ENCODE results near the gene ATP5ME. TPM values are rescaled to one million over a fixed set of nuclear protein-coding genes. Genes with fewer than 3 reads are reported as not detected.
A peak's percentile ranks its signal among the peaks of the same experiment; 100 is the strongest.

ATP5ME gene
- total RNA-seq, 2 experiments from 2014 or later, result 109 to 126 TPM

- Mint-ChIP-seq H3K4me1 (ENCODE audit: low read depth) (peaks cover 4% of the 10 kb centered on the region), H3K9me3 (no peaks in the 10 kb centered on the region), H3K36me3 (ENCODE audit: low read depth) (peaks cover 9% of the 10 kb centered on the region), H3K27me3 (no peaks in the 10 kb centered on the region), H3K27ac (no peak overlapping the region), H3K4me3 (peak overlapping the region; percentile 11)
- H3K4me1 ChIP-seq (ENCODE audit: insufficient read depth, low read length), result peaks cover 42% of the 10 kb centered on the region
- H3K4me3 ChIP-seq (ENCODE audit: low read length), result no peak overlapping the region
- ChIA-PET CTCF (no interaction called here), POLR2A (interaction anchor here (0.6 kb wide), 1 partner anchor 232 kb away, joined by 3 read pairs; no protein-coding TSS in a partner anchor)
- H3K27ac ChIP-seq (ENCODE audit: low read depth in 1 of 2, low read length in 2 of 2), result no peak overlapping the region
- ATAC-seq (ENCODE audit: poor library complexity), result no peak
- no peaks in the 10 kb centered on the region for H3K9me3 ChIP-seq (ENCODE audit: control insufficient read depth in 1 of 2, insufficient read depth in 1 of 2, low read length in 2 of 2)
- H3K27me3 ChIP-seq (ENCODE audit: control insufficient read depth in 1 of 2, insufficient read depth in 2 of 2, low read length in 2 of 2), result no peaks in the 10 kb centered on the region
- intact Hi-C loops (cut with DNase I, micrococcal nuclease), result loop anchor here in 1 of 2 experiments (5.0 to 10.0 kb wide), 3 partner anchors 105 to 1327 kb away; partner anchors contain the start of genes IDUA and NELFA
- peaks cover under 1% of the 10 kb centered on the region for H3K36me3 ChIP-seq (ENCODE audit: insufficient read depth, low read length)
- no peak for TF ChIP-seq CTCF (IDR thresholded peaks at IDR 0.05)
- peak in 3 of 14 experiments; percentile 35 to 77 (median 61) for DNase-seq
Observed at GRCh38 chr4:677431-678293, 3.6 kb upstream of the ATP5ME start.

- no peak overlapping the region for H3K27ac ChIP-seq (ENCODE audit: low read depth in 1 of 2, low read length in 2 of 2)
- peaks cover 9% of the 10 kb centered on the region for H3K36me3 ChIP-seq (ENCODE audit: insufficient read depth, low read length)
- intact Hi-C loops (cut with DNase I, micrococcal nuclease), result loop anchor here in 1 of 2 experiments (5.0 to 10.0 kb wide), 3 partner anchors 105 to 1328 kb away; partner anchors contain the start of genes IDUA and NELFA
- no peak for TF ChIP-seq CTCF (IDR thresholded peaks at IDR 0.05)
- peaks cover 16% of the 10 kb centered on the region for H3K36me3 Mint-ChIP-seq (ENCODE audit: low read depth)
- no peak overlapping the region for H3K4me3 ChIP-seq (ENCODE audit: low read length)
- H3K4me1 ChIP-seq (ENCODE audit: insufficient read depth, low read length), result peaks cover 39% of the 10 kb centered on the region
- H3K27me3 Mint-ChIP-seq, result no peaks in the 10 kb centered on the region
- H3K27ac Mint-ChIP-seq, result no peak overlapping the region
- no peaks in the 10 kb centered on the region for H3K9me3 ChIP-seq (ENCODE audit: control insufficient read depth in 1 of 2, insufficient read depth in 1 of 2, low read length in 2 of 2)
- peaks cover 4% of the 10 kb centered on the region for H3K4me1 Mint-ChIP-seq (ENCODE audit: low read depth)
- POLR2A ChIA-PET, result interaction anchor here (4.7 kb wide), 1 partner anchor 12 kb away, joined by 64 read pairs; no protein-coding TSS in a partner anchor
- DNase-seq (peak in 1 of 14 experiments; percentile 30), ATAC-seq (ENCODE audit: poor library complexity) (no peak)
- no peaks in the 10 kb centered on the region for H3K27me3 ChIP-seq (ENCODE audit: control insufficient read depth in 1 of 2, insufficient read depth in 2 of 2, low read length in 2 of 2)
- peak overlapping the region; percentile 56 for H3K4me3 Mint-ChIP-seq
- CTCF ChIA-PET, result no interaction called here
- H3K9me3 Mint-ChIP-seq, result no peaks in the 10 kb centered on the region
Observed at GRCh38 chr4:676871-677235, 2.8 kb upstream of the ATP5ME start.

- H3K9me3 Mint-ChIP-seq, result no peaks in the 10 kb centered on the region
- POLR2A ChIA-PET, result interaction anchor here (4.7 kb wide), 1 partner anchor 12 kb away, joined by 64 read pairs; no protein-coding TSS in a partner anchor
- H3K36me3 ChIP-seq (ENCODE audit: insufficient read depth, low read length), result peaks cover 14% of the 10 kb centered on the region
- DNase-seq (peak in 1 of 14 experiments; percentile 38), ATAC-seq (ENCODE audit: poor library complexity) (no peak)
- peaks cover 21% of the 10 kb centered on the region for H3K36me3 Mint-ChIP-seq (ENCODE audit: low read depth)
- no peaks in the 10 kb centered on the region for H3K27me3 Mint-ChIP-seq
- CTCF ChIA-PET, result no interaction called here
- H3K9me3 ChIP-seq (ENCODE audit: control insufficient read depth in 1 of 2, insufficient read depth in 1 of 2, low read length in 2 of 2), result no peaks in the 10 kb centered on the region
- no peak for TF ChIP-seq CTCF (IDR thresholded peaks at IDR 0.05)
- H3K4me3 Mint-ChIP-seq, result peak overlapping the region; percentile 83
- intact Hi-C loops (cut with DNase I, micrococcal nuclease), result loop anchor here (2.0 to 10.0 kb wide), 5 partner anchors 29 to 1329 kb away; partner anchors contain the start of genes IDUA (in 1 of the 2), NELFA (in 1 of the 2) and PCGF3 (in 1 of the 2)
- no peaks in the 10 kb centered on the region for H3K27me3 ChIP-seq (ENCODE audit: control insufficient read depth in 1 of 2, insufficient read depth in 2 of 2, low read length in 2 of 2)
- peaks cover 4% of the 10 kb centered on the region for H3K4me1 Mint-ChIP-seq (ENCODE audit: low read depth)
- H3K27ac Mint-ChIP-seq, result no peak overlapping the region
- peaks cover 36% of the 10 kb centered on the region for H3K4me1 ChIP-seq (ENCODE audit: insufficient read depth, low read length)
- no peak overlapping the region for H3K27ac ChIP-seq (ENCODE audit: low read depth in 1 of 2, low read length in 2 of 2)
- H3K4me3 ChIP-seq (ENCODE audit: low read length), result no peak overlapping the region
Observed at GRCh38 chr4:675980-676870, 2.1 kb upstream of the ATP5ME start.
